HepG2 (cell line): ENCODE results near the gene NELFCD. TPM values are rescaled to one million over a fixed set of nuclear protein-coding genes. Genes with fewer than 3 reads are reported as not detected.
A peak's percentile ranks its signal among the peaks of the same experiment; 100 is the strongest.

Source experiments
- JARID2 ChIP-seq: sonication (generic); formaldehyde crosslinking; IDR thresholded peaks from 2 replicates; pipeline ENCODE4 v1.8.1; 2023; ENCODE audit warnings: missing genetic modification reagents, inconsistent platforms; ENCODE audit not compliant: insufficient replicate concordance
- MEF2D ChIP-seq: sonication (generic); formaldehyde crosslinking; IDR thresholded peaks from 2 replicates; pipeline ENCODE4 v1.5.1; 2020; ENCODE audit warnings: mild to moderate bottlenecking, missing genetic modification reagents
- ONECUT2 ChIP-seq: sonication (generic); formaldehyde crosslinking; IDR thresholded peaks from 2 replicates; pipeline ENCODE4 v1.4.0; 2020; ENCODE audit warnings: missing genetic modification reagents
- PAF1 ChIP-seq: IDR thresholded peaks from 2 replicates; pipeline ENCODE4 v1.6.1; 2016; ENCODE audit warnings: missing genetic modification reagents, missing compliant biosample characterization
- POLR2A ChIP-seq, 2 experiments: IDR thresholded peaks; 2 replicates each; pipeline ENCODE4 v1.6.1; 2011; ENCODE audit warnings: low read depth in 2 of 2, low read length in 2 of 2, mild to moderate bottlenecking in 1 of 2, moderate library complexity in 1 of 2; ENCODE audit not compliant: insufficient read depth in 1 of 2
- YY1 ChIP-seq: IDR thresholded peaks from 2 replicates; pipeline ENCODE4 v1.6.1; 2011; ENCODE audit warnings: low read length, low read depth, moderate library complexity, mild to moderate bottlenecking; ENCODE audit not compliant: insufficient read depth, insufficient replicate concordance
- ZNF546 ChIP-seq: sonication (generic); formaldehyde crosslinking; conservative IDR thresholded peaks from 2 replicates; pipeline ENCODE4 v1.8.1; 2023; ENCODE audit warnings: mild to moderate bottlenecking, missing genetic modification reagents
- ZNF567 ChIP-seq: sonication (generic); formaldehyde crosslinking; IDR thresholded peaks from 2 replicates; pipeline ENCODE4 v1.8.1; 2023; ENCODE audit warnings: mild to moderate bottlenecking, missing genetic modification reagents, borderline replicate concordance
- ZNF775 ChIP-seq: sonication (generic); formaldehyde crosslinking; IDR thresholded peaks from 2 replicates; pipeline ENCODE4 v1.4.0; 2020; ENCODE audit warnings: missing genetic modification reagents, mild to moderate bottlenecking, moderate library complexity, borderline replicate concordance
- polyA plus RNA-seq, 8 experiments: library from polyadenylated mRNA; depleted of rRNA in 3 of 8; stranded (reverse) in 7 of 8; unstranded in 1 of 8; fragments of >200 nt; fragmentation: Illumina TruSeq in 4 of 8; extraction: Trizol in 4 of 8; gene quantifications; 2 replicates each; pipeline versions ENCODE4 v1.2.1 to v1.2.3, GENCODE V29; 2011 to 2016; ENCODE audit warnings: low read depth in 4 of 8, missing spikeins in 1 of 8, mixed read lengths in 1 of 8; ENCODE audit not compliant: insufficient read depth in 1 of 8
- total RNA-seq, 5 experiments: library from RNA; depleted of rRNA; stranded (reverse); fragments of >200 nt; fragmentation: Illumina TruSeq; extraction: Trizol; gene quantifications; 2 replicates each; pipeline ENCODE4 v1.2.3, GENCODE V29; 2016; ENCODE audit warnings: low read depth in 1 of 5
- TF ChIP-seq, protein P1 (sequence below): sonication (generic); formaldehyde crosslinking; IDR thresholded peaks from 2 replicates; pipeline ENCODE4 v1.9.0; 2021; ENCODE audit warnings: missing genetic modification reagents, borderline replicate concordance
- TF ChIP-seq, protein P2 (sequence below): sonication (generic); formaldehyde crosslinking; IDR thresholded peaks from 2 replicates; pipeline ENCODE4 v1.4.0; 2020; ENCODE audit warnings: missing genetic modification reagents, borderline replicate concordance
- TF ChIP-seq, protein P3 (sequence below): sonication (generic); formaldehyde crosslinking; IDR thresholded peaks from 2 replicates; pipeline ENCODE4 v1.5.0; 2020; ENCODE audit warnings: mild to moderate bottlenecking, missing genetic modification reagents
- TF ChIP-seq, protein P4 (sequence below): sonication (generic); formaldehyde crosslinking; IDR thresholded peaks from 2 replicates; pipeline ENCODE4 v1.4.0; 2020; ENCODE audit warnings: missing genetic modification reagents, mild to moderate bottlenecking, borderline replicate concordance

The NELFCD gene
- total and polyA plus RNA-seq, 2 of the 13 experiments (the other 11 are each of a cell fraction or from before 2014, with no cell fraction given): 159 to 203 TPM

DNA sequence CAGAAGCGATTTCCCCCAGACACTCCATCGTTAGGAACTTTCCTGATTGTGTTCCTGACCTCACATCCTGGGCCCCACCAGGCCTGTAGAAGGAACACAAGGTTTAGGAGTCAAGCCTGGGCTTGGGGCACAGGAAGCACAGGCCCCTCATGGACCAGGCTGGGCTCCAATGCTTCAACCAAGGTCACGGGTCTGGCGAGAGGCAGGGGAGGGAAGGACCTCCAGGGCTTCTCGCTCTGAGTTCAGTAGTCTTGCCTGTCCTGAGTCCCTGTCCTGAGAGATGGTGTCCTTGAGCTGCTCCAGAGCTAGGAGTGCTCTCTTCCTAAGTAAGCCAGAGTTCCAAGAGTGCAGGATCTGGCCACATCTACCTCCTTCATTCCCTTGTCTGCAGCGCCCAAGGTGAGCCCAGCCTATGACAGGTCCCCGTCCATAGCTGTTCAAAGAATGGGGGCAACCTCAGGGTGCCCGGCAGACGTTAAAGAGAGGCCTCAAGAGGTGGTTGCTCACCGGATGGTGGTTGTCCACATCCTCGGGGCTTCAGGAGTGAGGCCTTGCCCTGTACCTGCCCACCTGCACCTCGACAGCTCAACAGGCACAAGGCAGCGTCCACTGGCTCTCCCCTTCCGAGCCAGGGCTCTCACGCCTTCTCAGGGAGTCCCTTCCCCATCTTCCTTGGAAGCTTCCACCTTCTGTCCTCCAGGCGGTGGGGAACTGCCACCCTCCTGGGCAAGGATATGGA, 36.6 kb downstream of the NELFCD start (continued):
- TF ChIP-seq, protein P1, sequence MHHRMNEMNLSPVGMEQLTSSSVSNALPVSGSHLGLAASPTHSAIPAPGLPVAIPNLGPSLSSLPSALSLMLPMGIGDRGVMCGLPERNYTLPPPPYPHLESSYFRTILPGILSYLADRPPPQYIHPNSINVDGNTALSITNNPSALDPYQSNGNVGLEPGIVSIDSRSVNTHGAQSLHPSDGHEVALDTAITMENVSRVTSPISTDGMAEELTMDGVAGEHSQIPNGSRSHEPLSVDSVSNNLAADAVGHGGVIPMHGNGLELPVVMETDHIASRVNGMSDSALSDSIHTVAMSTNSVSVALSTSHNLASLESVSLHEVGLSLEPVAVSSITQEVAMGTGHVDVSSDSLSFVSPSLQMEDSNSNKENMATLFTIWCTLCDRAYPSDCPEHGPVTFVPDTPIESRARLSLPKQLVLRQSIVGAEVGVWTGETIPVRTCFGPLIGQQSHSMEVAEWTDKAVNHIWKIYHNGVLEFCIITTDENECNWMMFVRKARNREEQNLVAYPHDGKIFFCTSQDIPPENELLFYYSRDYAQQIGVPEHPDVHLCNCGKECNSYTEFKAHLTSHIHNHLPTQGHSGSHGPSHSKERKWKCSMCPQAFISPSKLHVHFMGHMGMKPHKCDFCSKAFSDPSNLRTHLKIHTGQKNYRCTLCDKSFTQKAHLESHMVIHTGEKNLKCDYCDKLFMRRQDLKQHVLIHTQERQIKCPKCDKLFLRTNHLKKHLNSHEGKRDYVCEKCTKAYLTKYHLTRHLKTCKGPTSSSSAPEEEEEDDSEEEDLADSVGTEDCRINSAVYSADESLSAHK (CRISPR knock-in tag): no peak
- TF ChIP-seq POLR2A (IDR thresholded peaks at IDR 0.05; ENCODE audit: insufficient read depth in 1 of 2, low read depth in 2 of 2, low read length in 2 of 2) (peak in 1 of 2 experiments; percentile 22; a peak in 1 of 4 replicates), YY1 (no peak), ONECUT2 (CRISPR knock-in tag) (no peak), ZNF546 (CRISPR knock-in tag) (0 out of 2 replicates have a peak, but pooled peaks have one; percentile 22), PAF1 (no peak), MEF2D (CRISPR knock-in tag) (no peak), JARID2 (no peak), ZNF775 (no peak), ZNF567 (CRISPR knock-in tag) (0 out of 2 replicates have a peak, but pooled peaks have one; percentile 5)
- TF ChIP-seq, protein P2, sequence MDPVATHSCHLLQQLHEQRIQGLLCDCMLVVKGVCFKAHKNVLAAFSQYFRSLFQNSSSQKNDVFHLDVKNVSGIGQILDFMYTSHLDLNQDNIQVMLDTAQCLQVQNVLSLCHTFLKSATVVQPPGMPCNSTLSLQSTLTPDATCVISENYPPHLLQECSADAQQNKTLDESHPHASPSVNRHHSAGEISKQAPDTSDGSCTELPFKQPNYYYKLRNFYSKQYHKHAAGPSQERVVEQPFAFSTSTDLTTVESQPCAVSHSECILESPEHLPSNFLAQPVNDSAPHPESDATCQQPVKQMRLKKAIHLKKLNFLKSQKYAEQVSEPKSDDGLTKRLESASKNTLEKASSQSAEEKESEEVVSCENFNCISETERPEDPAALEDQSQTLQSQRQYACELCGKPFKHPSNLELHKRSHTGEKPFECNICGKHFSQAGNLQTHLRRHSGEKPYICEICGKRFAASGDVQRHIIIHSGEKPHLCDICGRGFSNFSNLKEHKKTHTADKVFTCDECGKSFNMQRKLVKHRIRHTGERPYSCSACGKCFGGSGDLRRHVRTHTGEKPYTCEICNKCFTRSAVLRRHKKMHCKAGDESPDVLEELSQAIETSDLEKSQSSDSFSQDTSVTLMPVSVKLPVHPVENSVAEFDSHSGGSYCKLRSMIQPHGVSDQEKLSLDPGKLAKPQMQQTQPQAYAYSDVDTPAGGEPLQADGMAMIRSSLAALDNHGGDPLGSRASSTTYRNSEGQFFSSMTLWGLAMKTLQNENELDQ (CRISPR knock-in tag): no peak
- TF ChIP-seq, protein P3, sequence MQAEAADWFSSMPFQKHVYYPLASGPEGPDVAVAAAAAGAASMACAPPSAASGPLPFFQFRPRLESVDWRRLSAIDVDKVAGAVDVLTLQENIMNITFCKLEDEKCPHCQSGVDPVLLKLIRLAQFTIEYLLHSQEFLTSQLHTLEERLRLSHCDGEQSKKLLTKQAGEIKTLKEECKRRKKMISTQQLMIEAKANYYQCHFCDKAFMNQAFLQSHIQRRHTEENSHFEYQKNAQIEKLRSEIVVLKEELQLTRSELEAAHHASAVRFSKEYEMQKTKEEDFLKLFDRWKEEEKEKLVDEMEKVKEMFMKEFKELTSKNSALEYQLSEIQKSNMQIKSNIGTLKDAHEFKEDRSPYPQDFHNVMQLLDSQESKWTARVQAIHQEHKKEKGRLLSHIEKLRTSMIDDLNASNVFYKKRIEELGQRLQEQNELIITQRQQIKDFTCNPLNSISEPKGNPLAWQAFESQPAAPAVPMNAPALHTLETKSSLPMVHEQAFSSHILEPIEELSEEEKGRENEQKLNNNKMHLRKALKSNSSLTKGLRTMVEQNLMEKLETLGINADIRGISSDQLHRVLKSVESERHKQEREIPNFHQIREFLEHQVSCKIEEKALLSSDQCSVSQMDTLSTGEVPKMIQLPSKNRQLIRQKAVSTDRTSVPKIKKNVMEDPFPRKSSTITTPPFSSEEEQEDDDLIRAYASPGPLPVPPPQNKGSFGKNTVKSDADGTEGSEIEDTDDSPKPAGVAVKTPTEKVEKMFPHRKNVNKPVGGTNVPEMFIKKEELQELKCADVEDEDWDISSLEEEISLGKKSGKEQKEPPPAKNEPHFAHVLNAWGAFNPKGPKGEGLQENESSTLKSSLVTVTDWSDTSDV (CRISPR knock-in tag): 0 out of 2 replicates have a peak, but pooled peaks have one; percentile 57
- TF ChIP-seq, protein P4, sequence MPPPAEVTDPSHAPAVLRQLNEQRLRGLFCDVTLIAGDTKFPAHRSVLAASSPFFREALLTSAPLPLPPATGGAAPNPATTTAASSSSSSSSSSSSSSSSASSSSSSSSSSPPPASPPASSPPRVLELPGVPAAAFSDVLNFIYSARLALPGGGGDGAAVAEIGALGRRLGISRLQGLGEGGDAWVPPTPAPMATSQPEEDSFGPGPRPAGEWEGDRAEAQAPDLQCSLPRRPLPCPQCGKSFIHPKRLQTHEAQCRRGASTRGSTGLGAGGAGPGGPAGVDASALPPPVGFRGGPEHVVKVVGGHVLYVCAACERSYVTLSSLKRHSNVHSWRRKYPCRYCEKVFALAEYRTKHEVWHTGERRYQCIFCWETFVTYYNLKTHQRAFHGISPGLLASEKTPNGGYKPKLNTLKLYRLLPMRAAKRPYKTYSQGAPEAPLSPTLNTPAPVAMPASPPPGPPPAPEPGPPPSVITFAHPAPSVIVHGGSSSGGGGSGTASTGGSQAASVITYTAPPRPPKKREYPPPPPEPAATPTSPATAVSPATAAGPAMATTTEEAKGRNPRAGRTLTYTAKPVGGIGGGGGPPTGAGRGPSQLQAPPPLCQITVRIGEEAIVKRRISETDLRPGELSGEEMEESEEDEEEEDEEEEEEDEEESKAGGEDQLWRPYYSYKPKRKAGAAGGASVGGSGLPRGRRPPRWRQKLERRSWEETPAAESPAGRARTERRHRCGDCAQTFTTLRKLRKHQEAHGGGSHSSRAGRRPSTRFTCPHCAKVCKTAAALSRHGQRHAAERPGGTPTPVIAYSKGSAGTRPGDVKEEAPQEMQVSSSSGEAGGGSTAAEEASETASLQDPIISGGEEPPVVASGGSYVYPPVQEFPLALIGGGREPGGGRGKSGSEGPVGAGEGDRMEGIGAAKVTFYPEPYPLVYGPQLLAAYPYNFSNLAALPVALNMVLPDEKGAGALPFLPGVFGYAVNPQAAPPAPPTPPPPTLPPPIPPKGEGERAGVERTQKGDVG (CRISPR knock-in tag): peak; percentile 33; the same call in 1 of the 2 replicates
